H1 (cell line): Measurements from ENCODE around the gene TAF5. TPM values are rescaled to one million over a fixed set of nuclear protein-coding genes. Genes with fewer than 3 reads are reported as not detected.

Experiments
- CTCF ChIA-PET: fragments of 300-600 bp; sonication (Branson Sonifier 250); formaldehyde crosslinking; loops from one replicate; lab custom pipeline; 2021; ENCODE audit not compliant: partially characterized antibody; lab: Charles Lee
- POLR2A ChIA-PET: fragments of 300-600 bp; sonication (Branson Sonifier 250); formaldehyde crosslinking; loops from one replicate; lab custom pipeline; 2021; ENCODE audit warnings: inconsistent platforms; ENCODE audit not compliant: partially characterized antibody; lab: Charles Lee
- DNase-seq, 2 experiments: peaks; one replicate each; pipeline versions ENCODE4 v3.0.0 to v3.0.0-alpha.2; 2010 to 2022; ENCODE audit warnings: low spot score in 2 of 2, low read depth in 1 of 2, mixed read lengths in 1 of 2
- FAIRE-seq: peaks from 2 replicates; lab custom pipeline; 2011; peaks lifted over from hg19 to GRCh38; lab: Jason Lieb, UNC
- H2AFZ ChIP-seq: 2 replicates; pipeline ENCODE4 v1.8.1; 2012; ENCODE audit warnings: low read length, inconsistent platforms
- H2AK5ac ChIP-seq: 2 replicates; pipeline ENCODE4 v1.6.1; 2013; ENCODE audit warnings: low read depth, low read length
- H2BK120ac ChIP-seq: replicated peaks from 2 replicates; pipeline ENCODE3; 2013; ENCODE audit warnings: low read depth, low read length, inconsistent platforms
- H2BK12ac ChIP-seq: 2 replicates; pipeline ENCODE4 v1.6.1; 2013; ENCODE audit warnings: low read depth, low read length
- H2BK15ac ChIP-seq: 2 replicates; pipeline ENCODE4 v1.6.1; 2013; ENCODE audit warnings: low read length
- H2BK20ac ChIP-seq: 2 replicates; pipeline ENCODE4 v1.6.1; 2013; ENCODE audit warnings: low read length
- H2BK5ac ChIP-seq: 2 replicates; pipeline ENCODE4 v1.6.1; 2013; ENCODE audit warnings: low read depth, low read length
- H3K14ac ChIP-seq: 2 replicates; pipeline ENCODE4 v1.6.1; 2013; ENCODE audit warnings: inconsistent platforms; ENCODE audit not compliant: insufficient read length
- H3K18ac ChIP-seq: 2 replicates; pipeline ENCODE4 v1.6.1; 2013; ENCODE audit warnings: low read length; ENCODE audit errors: extremely low read depth
- H3K23ac ChIP-seq: 2 replicates; pipeline ENCODE4 v1.6.1; 2013; ENCODE audit warnings: inconsistent platforms; ENCODE audit not compliant: insufficient read length
- H3K23me2 ChIP-seq: 2 replicates; pipeline ENCODE4 v1.6.1; 2013; ENCODE audit warnings: low read depth, low read length
- H3K27ac ChIP-seq: 2 replicates; pipeline ENCODE4 v1.6.1; 2011; ENCODE audit warnings: low read depth, low read length, inconsistent platforms
- H3K27me3 ChIP-seq, 4 experiments: replicated peaks in 1 of 4; 1 replicate in 1 of 4; 2 replicates in 3 of 4; pipeline versions ENCODE4 v1.6.1 to v1.8.1; 2011 to 2013; ENCODE audit warnings: low read length in 3 of 4, mild to moderate bottlenecking in 3 of 4, inconsistent platforms in 2 of 4, mixed read lengths in 2 of 4, moderate library complexity in 1 of 4; ENCODE audit not compliant: control insufficient read depth in 3 of 4, insufficient read depth in 3 of 4; ENCODE audit errors: extremely low read depth in 1 of 4
- H3K36me3 ChIP-seq, 4 experiments: 2 replicates each; pipeline versions ENCODE4 v1.6.1 to v1.8.1; 2011 to 2013; ENCODE audit warnings: mild to moderate bottlenecking in 4 of 4, low read length in 3 of 4, moderate library complexity in 2 of 4, control low read depth in 1 of 4, inconsistent platforms in 1 of 4; ENCODE audit not compliant: insufficient read depth in 4 of 4, control insufficient read depth in 2 of 4
- H3K4ac ChIP-seq: replicated peaks from 2 replicates; pipeline ENCODE3; 2013; ENCODE audit warnings: low read length, low read depth, mixed read lengths, inconsistent platforms; ENCODE audit not compliant: insufficient read length
- H3K4me1 ChIP-seq, 4 experiments: replicated peaks in 1 of 4; 1 replicate in 1 of 4; 2 replicates in 3 of 4; pipeline versions ENCODE4 v1.6.1 to v1.8.1; 2011 to 2013; ENCODE audit warnings: low read length in 3 of 4, inconsistent platforms in 2 of 4, mixed read lengths in 1 of 4; ENCODE audit not compliant: insufficient read depth in 4 of 4, control insufficient read depth in 3 of 4
- H3K4me2 ChIP-seq, 2 experiments: 2 replicates each; pipeline versions ENCODE4 v1.6.1 to v1.8.1; 2011 to 2013; ENCODE audit warnings: low read depth in 2 of 2, low read length in 2 of 2, control low read depth in 1 of 2, inconsistent platforms in 1 of 2, mild to moderate bottlenecking in 1 of 2; ENCODE audit not compliant: insufficient read depth in 1 of 2
- H3K4me3 ChIP-seq, 4 experiments: fragments of 200-600, 300-600 bp in 1 of 4; sonication (generic), shearing (Covaris generic), sonication (Bioruptor Twin) in 1 of 4; 2 replicates each; pipeline versions ENCODE4 v1.5.1 to v1.8.1; 2011 to 2016; ENCODE audit warnings: low read length in 4 of 4, low read depth in 3 of 4, control low read depth in 2 of 4, inconsistent platforms in 2 of 4, mild to moderate bottlenecking in 2 of 4, mixed read lengths in 1 of 4, moderate library complexity in 1 of 4; ENCODE audit not compliant: insufficient read depth in 2 of 4; ENCODE audit errors: extremely low read depth in 1 of 4
- H3K56ac ChIP-seq: replicated peaks from 2 replicates; pipeline ENCODE3; 2013; ENCODE audit warnings: low read depth, mild to moderate bottlenecking, mixed read lengths, low read length, inconsistent platforms; ENCODE audit not compliant: insufficient read length
- H3K79me1 ChIP-seq: 2 replicates; pipeline ENCODE4 v1.6.1; 2013; ENCODE audit warnings: low read depth, low read length, control low read depth
- H3K79me2 ChIP-seq, 2 experiments: 2 replicates each; pipeline versions ENCODE4 v1.6.1 to v1.8.1; 2012 to 2013; ENCODE audit warnings: low read length in 2 of 2, mild to moderate bottlenecking in 2 of 2, inconsistent platforms in 1 of 2; ENCODE audit not compliant: insufficient read depth in 2 of 2, control insufficient read depth in 1 of 2
- H3K9ac ChIP-seq, 4 experiments: replicated peaks in 1 of 4; 1 replicate in 1 of 4; 2 replicates in 3 of 4; pipeline versions ENCODE4 v1.6.1 to v1.8.1; 2011 to 2013; ENCODE audit warnings: low read depth in 3 of 4, low read length in 3 of 4, control low read depth in 2 of 4, mild to moderate bottlenecking in 2 of 4, moderate library complexity in 2 of 4, inconsistent platforms in 1 of 4; ENCODE audit errors: extremely low read depth in 1 of 4
- H3K9me3 ChIP-seq, 2 experiments: 2 replicates each; pipeline versions ENCODE4 v1.6.1 to v1.8.1; 2012 to 2013; ENCODE audit warnings: mild to moderate bottlenecking in 2 of 2, moderate library complexity in 2 of 2, control low read depth in 1 of 2, inconsistent platforms in 1 of 2, low read depth in 1 of 2, low read length in 1 of 2, mixed read lengths in 1 of 2; ENCODE audit not compliant: insufficient read depth in 2 of 2
- H4K20me1 ChIP-seq, 2 experiments: replicated peaks in 1 of 2; 2 replicates each; pipeline versions ENCODE3 to v1.8.1; 2011 to 2013; ENCODE audit warnings: inconsistent platforms in 2 of 2, low read length in 2 of 2, mild to moderate bottlenecking in 1 of 2; ENCODE audit not compliant: insufficient read depth in 2 of 2, control insufficient read depth in 1 of 2
- H4K5ac ChIP-seq: 2 replicates; pipeline ENCODE4 v1.6.1; 2013; ENCODE audit warnings: low read length, low read depth, mixed read lengths, inconsistent platforms; ENCODE audit not compliant: insufficient read length
- H4K8ac ChIP-seq: 2 replicates; pipeline ENCODE4 v1.8.0; 2013; ENCODE audit warnings: mild to moderate bottlenecking, moderate library complexity, low read length, inconsistent platforms; ENCODE audit not compliant: insufficient read depth; ENCODE audit errors: extremely low read depth
- H4K91ac ChIP-seq: replicated peaks from 2 replicates; pipeline ENCODE3; 2013; ENCODE audit warnings: low read length, mixed read lengths, inconsistent platforms; ENCODE audit not compliant: insufficient read length
- CBX8 ChIP-seq: fragments of 300-800, 300-1000 bp; sonication (generic); IDR thresholded peaks from 2 replicates; pipeline ENCODE4 v1.7.1; 2016; ENCODE audit warnings: low read depth, low read length, borderline replicate concordance
- FOSL1 ChIP-seq: IDR thresholded peaks from 2 replicates; pipeline ENCODE4 v1.6.1; 2011; ENCODE audit warnings: mild to moderate bottlenecking, low read depth, low read length, moderate library complexity; ENCODE audit not compliant: insufficient read depth
- GABPA ChIP-seq: IDR thresholded peaks from 2 replicates; pipeline ENCODE4 v1.6.1; 2011; ENCODE audit warnings: mild to moderate bottlenecking, low read length, moderate library complexity, borderline replicate concordance; ENCODE audit not compliant: insufficient read depth
- HDAC2 ChIP-seq, 2 experiments: fragments of 300-600 bp in 1 of 2; sonication (generic) in 1 of 2; IDR thresholded peaks; 2 replicates each; pipeline ENCODE4 v1.6.1; 2011 to 2012; ENCODE audit warnings: low read depth in 2 of 2, low read length in 2 of 2, mild to moderate bottlenecking in 2 of 2, moderate library complexity in 2 of 2, borderline replicate concordance in 1 of 2, inconsistent platforms in 1 of 2
- KDM5A ChIP-seq: fragments of 200-600 bp; IDR thresholded peaks from 2 replicates; pipeline ENCODE4 v1.7.1; 2012; ENCODE audit warnings: mild to moderate bottlenecking, low read length, inconsistent platforms, mixed read lengths
- POU5F1 ChIP-seq: IDR thresholded peaks from 2 replicates; pipeline ENCODE4 v1.6.1; 2011; ENCODE audit warnings: low read depth, mild to moderate bottlenecking, low read length, moderate library complexity
- RBBP5 ChIP-seq: IDR thresholded peaks from 2 replicates; pipeline ENCODE4 v1.7.1; 2012; ENCODE audit warnings: low read depth, mild to moderate bottlenecking, inconsistent platforms, low read length, moderate library complexity, borderline replicate concordance
- RFX5 ChIP-seq: IDR thresholded peaks from 2 replicates; pipeline ENCODE4 v1.6.1; 2011; ENCODE audit warnings: low read depth, low read length, improper control_type of control experiment, borderline replicate concordance
- RXRA ChIP-seq: IDR thresholded peaks from 2 replicates; pipeline ENCODE4 v1.6.1; 2011; ENCODE audit warnings: low read depth, mild to moderate bottlenecking, low read length, moderate library complexity; ENCODE audit not compliant: insufficient read depth
- SIRT6 ChIP-seq: IDR thresholded peaks from one replicate; pipeline ENCODE4 v1.7.1; 2012; ENCODE audit warnings: low read length, inconsistent platforms
- SP2 ChIP-seq: IDR thresholded peaks from 2 replicates; pipeline ENCODE4 v1.6.1; 2012; ENCODE audit warnings: mild to moderate bottlenecking, low read length, inconsistent platforms
- TAF7 ChIP-seq: optimal IDR thresholded peaks from 2 replicates; pipeline ENCODE3; 2011; ENCODE audit warnings: low read depth, mild to moderate bottlenecking, inconsistent platforms, low read length, moderate library complexity, borderline replicate concordance
- TBP ChIP-seq: IDR thresholded peaks from 2 replicates; pipeline ENCODE4 v1.6.1; 2011; ENCODE audit warnings: low read depth, low read length, improper control_type of control experiment
- TCF12 ChIP-seq: IDR thresholded peaks from 2 replicates; pipeline ENCODE4 v1.6.1; 2011; ENCODE audit warnings: low read depth, mild to moderate bottlenecking, low read length
- WGBS, 2 experiments: shearing (Covaris generic) in 1 of 2; methylation state at CpG; one replicate each; pipeline versions ENCODE4 v1.1.6 to v1.1.7; 2013 to 2015; ENCODE audit warnings: low lambda C conversion rate in 2 of 2, mixed read lengths in 2 of 2, inconsistent platforms in 1 of 2, low coverage in 1 of 2, missing lambda C conversion rate in 1 of 2; ENCODE audit not compliant: insufficient replicate concordance in 2 of 2, insufficient coverage in 1 of 2, insufficient read length in 1 of 2; ENCODE audit errors: extremely low coverage in 1 of 2, missing lambda C conversion rate in 1 of 2; 5-methylcytosine and 5-hydroxymethylcytosine counted together
- polyA plus RNA-seq, 7 experiments: library from polyadenylated mRNA; depleted of rRNA in 3 of 7; stranded (reverse) in 5 of 7; unstranded in 2 of 7; fragments of >200 nt in 5 of 7; fragments of 200-250 nt in 2 of 7; gene quantifications; 1 replicate in 5 of 7; 2 replicates in 1 of 7; 4 replicates in 1 of 7; pipeline versions ENCODE4 v1.2.1 to v1.2.3, GENCODE V29; 2011 to 2013; ENCODE audit warnings: missing spikeins in 2 of 7, mixed read lengths in 2 of 7
- total RNA-seq: library from RNA; stranded (reverse); fragmentation: NEBNext Ultra II Directional; extraction: Animal tissue kit (Norgen Biotek cat#: 25700); gene quantifications from 2 replicates; pipeline ENCODE4 v1.2.1, GENCODE V29; 2021

Gene TAF5
- total and polyA plus RNA-seq, 2 of the 8 experiments (the other 6 are each of a cell fraction or from before 2014, with no cell fraction given), result 5.8 to 15.6 TPM

GRCh38 chr10:103374263-103374662, 6.5 kb downstream of the TAF5 start:
- Histone ChIP-seq H3K4me1 (no peaks in the 10 kb centered on the region), H3K56ac (no peak overlapping the region), H3K36me3 (peaks cover 3 to 19% (median 7%) of the 10 kb centered on the region in 4 experiments; a peak in 4 of 8 replicates), H3K4ac (no peak overlapping the region), H3K4me3 (no peak overlapping the region), H2BK12ac (no peak overlapping the region), H3K79me1 (no peaks in the 10 kb centered on the region; the same call in 1 of the 2 replicates), H2BK5ac (no peak overlapping the region), H4K5ac (no peak overlapping the region), H2BK20ac (no peak overlapping the region), H3K18ac (no peak overlapping the region), H4K20me1 (peaks cover 0 to 1% of the 10 kb centered on the region in 2 experiments), H3K23ac (no peak overlapping the region), H3K23me2 (no peaks in the 10 kb centered on the region; the same call in 1 of the 2 replicates), H4K91ac (no peak overlapping the region), H3K9me3 (no peaks in the 10 kb centered on the region), H2AK5ac (no peak overlapping the region), H3K27ac (no peak overlapping the region), H2BK120ac (no peak overlapping the region), H4K8ac (no peak overlapping the region), H3K14ac (no peak overlapping the region), H3K27me3 (no peaks in the 10 kb centered on the region), H3K4me2 (no peak overlapping the region), H2BK15ac (no peak overlapping the region), H3K9ac (no peak overlapping the region), H2AFZ (no peak overlapping the region), H3K79me2 (peaks cover 0 to 8% of the 10 kb centered on the region in 2 experiments; a peak in 1 of 4 replicates)
- FAIRE-seq (no peak), DNase-seq (no peak)
- ChIA-PET CTCF (interaction anchor here (0.6 to 1.5 kb wide), 4 partner anchors 14 to 867 kb away, joined by 3 to 5 read pairs (median 4); no protein-coding TSS in a partner anchor), POLR2A (no interaction called here)
- 90% methylated on average over 5 of the region's 5 CpGs; no CpG with 5 or more reads in 1 of the 2 experiments for WGBS, 2 experiments
- TF ChIP-seq TBP (no peak), GABPA (no peak), POU5F1 (no peak), RFX5 (no peak), CBX8 (no peak), SP2 (no peak), SIRT6 (no peak), HDAC2 (IDR thresholded peaks at IDR 0.05; ENCODE audit: borderline replicate concordance in 1 of 2, low read depth in 2 of 2, low read length in 2 of 2) (no peak), RXRA (no peak), TCF12 (no peak), KDM5A (no peak), TAF7 (no peak), FOSL1 (no peak), RBBP5 (no peak)
